Stomach (tissue), 9 donors: ENCODE data around the gene RPS14. TPM values are rescaled to one million over a fixed set of nuclear protein-coding genes. Genes with fewer than 3 reads are reported as not detected.
A peak's percentile ranks its signal among the peaks of the same experiment; 100 is the strongest.
"Not testable (repeated sequence)": the region's sequence is repeated elsewhere in the genome, so short reads cannot be mapped to it uniquely, and the experiment has no call there.

ENCODE experiments used
- DNase-seq, 2 donors: peaks; one replicate each; pipeline versions ENCODE4 v3.0.0 to v3.0.0-alpha.2; 2013 to 2019
- H3K27ac ChIP-seq, 5 donors: fragments of 200-600 bp in 4 of 5; sonication (generic) in 4 of 5; one replicate each; pipeline ENCODE4 v1.5.1; 2013 to 2019; ENCODE audit warnings: mild to moderate bottlenecking in 1 of 5, moderate library complexity in 1 of 5
- H3K27me3 ChIP-seq, 3 donors: fragments of 200-600 bp; sonication (generic); one replicate each; pipeline ENCODE4 v1.5.1; 2017 to 2019; ENCODE audit warnings: mixed run types in 1 of 3
- H3K36me3 ChIP-seq, 4 donors: fragments of 200-600 bp; sonication (generic); 1 replicate in 3 of 4; 2 replicates in 1 of 4; pipeline ENCODE4 v1.5.1; 2016 to 2019
- H3K4me1 ChIP-seq, 4 donors: fragments of 200-600 bp; sonication (generic); one replicate each; pipeline ENCODE4 v1.5.1; 2016 to 2019
- H3K4me3 ChIP-seq, 4 donors: fragments of 200-600 bp; sonication (generic) in 3 of 4; one replicate each; pipeline ENCODE4 v1.5.1; 2016 to 2019; ENCODE audit warnings: mild to moderate bottlenecking in 1 of 4
- H3K9me3 ChIP-seq, 4 donors: fragments of 200-600 bp; sonication (generic); one replicate each; pipeline ENCODE4 v1.5.1; 2016 to 2019
- EP300 ChIP-seq: sonication (generic); formaldehyde crosslinking; IDR thresholded peaks from one replicate; pipeline ENCODE4 v1.6.1; 2017; ENCODE audit warnings: antibody characterized with exemption
- POLR2A ChIP-seq, 4 donors: fragments of 450-650 bp; IDR thresholded peaks; one replicate each; pipeline ENCODE4 v1.6.1; 2016; ENCODE audit warnings: antibody characterized with exemption in 4 of 4, control low read depth in 2 of 4, mild to moderate bottlenecking in 1 of 4, moderate library complexity in 1 of 4
- POLR2AphosphoS5 ChIP-seq, 3 donors: sonication (generic); formaldehyde crosslinking; IDR thresholded peaks; one replicate each; pipeline ENCODE4 v1.6.1; 2016; ENCODE audit warnings: antibody characterized with exemption in 3 of 3
- WGBS, 5 donors: extraction: QIAGEN DNeasy Blood & Tissue Kit in 3 of 5; methylation state at CpG; one replicate each; pipeline versions ENCODE4 v1.1.5 to v1.1.7; 2013 to 2018; 5-methylcytosine and 5-hydroxymethylcytosine counted together
- intact Hi-C: fragments of 100-400 bp; cut with DNase I; formaldehyde crosslinking; loops from one replicate; pipeline ENCODE4 v1.15.1; 2023; ENCODE audit warnings: low total_unique reads
- polyA plus RNA-seq, 3 donors: library from polyadenylated mRNA; stranded (reverse); fragments of 200-250 nt; gene quantifications; one replicate each; pipeline ENCODE4 v1.2.3, GENCODE V29; 2013
- total RNA-seq, 5 donors: library from RNA; depleted of rRNA; stranded (reverse); fragments of >200 nt; gene quantifications; one replicate each; pipeline versions ENCODE4 v1.1.0 to v1.2.3, GENCODE V29; 2014 to 2016
- TF ChIP-seq, protein P1 (sequence below), 7 experiments: fragments of 450-650 bp in 4 of 7; fragments of 200-600 bp in 3 of 7; sonication (generic) in 3 of 7; IDR thresholded peaks; one replicate each; pipeline ENCODE4 v1.5.1; 2016 to 2019; ENCODE audit warnings: antibody characterized with exemption in 7 of 7, control low read depth in 2 of 7, mild to moderate bottlenecking in 1 of 7
- donor health status: healthy with polysubstance abuse.
- donor health status: Bipolar disorder and iron deficiency.
- donor health status: healthy.

The RPS14 gene
- total and polyA plus RNA-seq, 8 donors = 899 to 6,427 (median 3,570) TPM

- no peak for TF ChIP-seq POLR2AphosphoS5 (IDR thresholded peaks at IDR 0.05)
- TF ChIP-seq EP300 = no peak
- TF ChIP-seq POLR2A (IDR thresholded peaks at IDR 0.05) = no peak
- TF ChIP-seq, protein P1, sequence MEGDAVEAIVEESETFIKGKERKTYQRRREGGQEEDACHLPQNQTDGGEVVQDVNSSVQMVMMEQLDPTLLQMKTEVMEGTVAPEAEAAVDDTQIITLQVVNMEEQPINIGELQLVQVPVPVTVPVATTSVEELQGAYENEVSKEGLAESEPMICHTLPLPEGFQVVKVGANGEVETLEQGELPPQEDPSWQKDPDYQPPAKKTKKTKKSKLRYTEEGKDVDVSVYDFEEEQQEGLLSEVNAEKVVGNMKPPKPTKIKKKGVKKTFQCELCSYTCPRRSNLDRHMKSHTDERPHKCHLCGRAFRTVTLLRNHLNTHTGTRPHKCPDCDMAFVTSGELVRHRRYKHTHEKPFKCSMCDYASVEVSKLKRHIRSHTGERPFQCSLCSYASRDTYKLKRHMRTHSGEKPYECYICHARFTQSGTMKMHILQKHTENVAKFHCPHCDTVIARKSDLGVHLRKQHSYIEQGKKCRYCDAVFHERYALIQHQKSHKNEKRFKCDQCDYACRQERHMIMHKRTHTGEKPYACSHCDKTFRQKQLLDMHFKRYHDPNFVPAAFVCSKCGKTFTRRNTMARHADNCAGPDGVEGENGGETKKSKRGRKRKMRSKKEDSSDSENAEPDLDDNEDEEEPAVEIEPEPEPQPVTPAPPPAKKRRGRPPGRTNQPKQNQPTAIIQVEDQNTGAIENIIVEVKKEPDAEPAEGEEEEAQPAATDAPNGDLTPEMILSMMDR (IDR thresholded peaks at IDR 0.05) = no peak
- H3K36me3 ChIP-seq = no peaks in the 10 kb centered on the region
- WGBS, 5 donors = 81 to 87% (median 84%) methylated on average over 5 of the region's 5 CpGs
These were observed 20.1 kb downstream of the RPS14 start for GRCh38 chr5:150429410-150429873.

DNA sequence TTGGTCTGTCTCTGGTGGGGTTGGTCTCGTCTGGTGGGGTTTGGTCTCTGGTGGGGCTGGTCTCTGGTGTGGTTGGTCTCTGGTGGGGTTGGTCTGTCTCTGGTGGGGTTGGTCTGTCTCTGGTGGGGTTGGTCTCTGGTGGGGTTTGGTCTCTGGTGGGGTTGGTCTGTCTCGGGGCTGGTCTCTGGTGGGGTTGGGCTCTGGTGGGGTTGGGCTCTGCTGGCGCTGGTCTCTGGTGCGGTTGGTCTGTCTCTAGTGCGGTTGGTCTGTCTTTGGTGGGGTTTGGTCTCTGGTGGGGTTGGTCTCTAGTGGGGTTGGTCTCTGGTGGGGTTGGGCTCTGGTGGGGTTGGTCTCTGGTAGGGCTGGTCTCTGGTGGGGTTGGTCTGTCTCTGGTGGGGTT lies 20.6 kb downstream of the RPS14 start:
- no peak for DNase-seq
- Histone ChIP-seq H3K4me1 (peaks cover 6 to 12% (median 10%) of the 10 kb centered on the region in 4 donors), H3K36me3 (no peaks in the 10 kb centered on the region), H3K27ac (peak overlapping the region in 2 of 5 donors; percentile 19 to 30), H3K9me3 (no peaks in the 10 kb centered on the region), H3K27me3 (no peaks in the 10 kb centered on the region), H3K4me3 (no peak overlapping the region)
- 90 to 96% (median 93%) methylated on average over 5 of the region's 5 CpGs for WGBS, 5 donors
- intact Hi-C loops = loop anchor here (10.0 kb wide), 1 partner anchor 164 kb away; no protein-coding TSS in a partner anchor
- TF ChIP-seq, protein P1 (IDR thresholded peaks at IDR 0.05) = no peak
- TF ChIP-seq EP300 (no peak), POLR2AphosphoS5 (IDR thresholded peaks at IDR 0.05) (no peak), POLR2A (IDR thresholded peaks at IDR 0.05) (no peak)

More at GRCh38 chr5:150429410-150429873, 20.1 kb downstream of the RPS14 start:
- Histone ChIP-seq H3K9me3 (no peaks in the 10 kb centered on the region), H3K27ac (no peak overlapping the region), H3K4me3 (no peak overlapping the region), H3K4me1 (peaks cover 6 to 12% (median 10%) of the 10 kb centered on the region in 4 donors), H3K27me3 (no peaks in the 10 kb centered on the region)
- no peak for DNase-seq
- intact Hi-C loops = loop anchor here (10.0 kb wide), 1 partner anchor 165 kb away; no protein-coding TSS in a partner anchor

GRCh38 chr5:150428106-150428876 lies 21.2 kb downstream of the RPS14 start:
- DNase-seq = peak; percentile 72 to 82
- Histone ChIP-seq H3K4me3 (no peak overlapping the region), H3K36me3 (no peaks in the 10 kb centered on the region), H3K27ac (peak overlapping the region; percentile 19 to 50 (median 25)), H3K4me1 (peaks cover 6 to 12% (median 10%) of the 10 kb centered on the region in 4 donors), H3K9me3 (no peaks in the 10 kb centered on the region), H3K27me3 (no peaks in the 10 kb centered on the region)
- intact Hi-C loops = loop anchor here (10.0 kb wide), 1 partner anchor 163 kb away; no protein-coding TSS in a partner anchor
- WGBS, 5 donors = 16 to 40% (median 31%) methylated on average over 18 of the region's 18 CpGs
- TF ChIP-seq POLR2A (IDR thresholded peaks at IDR 0.05) = no peak
- TF ChIP-seq, protein P1 (IDR thresholded peaks at IDR 0.05) = no peak
- TF ChIP-seq POLR2AphosphoS5 (IDR thresholded peaks at IDR 0.05) = peak in 2 of 3 donors; percentile 8 to 36
- no peak for TF ChIP-seq EP300

DNA sequence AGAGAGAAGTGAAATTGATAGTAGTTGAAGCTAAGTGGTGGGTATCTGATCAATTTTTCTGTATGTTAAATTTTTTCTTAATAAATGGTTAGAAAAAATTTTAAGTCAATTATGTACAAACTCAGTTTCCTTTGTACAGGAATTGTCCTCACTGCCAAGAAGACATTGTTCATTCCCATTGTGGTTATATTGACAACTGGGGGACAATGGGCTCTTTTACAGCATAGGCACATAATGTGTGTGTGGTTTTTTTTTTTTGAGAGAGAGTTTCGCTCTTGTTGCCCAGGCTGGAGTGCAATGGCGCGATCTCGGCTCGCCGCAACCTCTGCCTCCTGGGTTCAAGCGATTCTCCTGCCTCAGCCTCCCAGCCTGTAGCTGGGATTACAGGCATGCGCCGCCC lies 23.4 kb downstream of the RPS14 start:
- not testable (repeated sequence) for H3K9me3 ChIP-seq, H3K27ac ChIP-seq, H3K27me3 ChIP-seq, DNase-seq, H3K4me3 ChIP-seq, H3K36me3 ChIP-seq
- peaks cover 6 to 12% (median 10%) of the 10 kb centered on the region in 4 donors for H3K4me1 ChIP-seq
- intact Hi-C loops = loop anchor here (10.0 kb wide), 1 partner anchor 161 kb away; no protein-coding TSS in a partner anchor
- 94 to 96% (median 94%) methylated on average over 9 of the region's 9 CpGs for WGBS, 5 donors
